HG03097 (cell line): ENCODE data around the gene CAMTA1.
"Not testable (repeated sequence)": the region's sequence is repeated elsewhere in the genome, so short reads cannot be mapped to it uniquely, and the experiment has no call there.

ENCODE experiments used
- ATAC-seq: cut with Tn5 transposase; IDR thresholded peaks from one replicate; pipeline ENCODE4 v1.9.1; 2021; ENCODE audit not compliant: unreplicated experiment, low FRiP score

CAMTA1 gene

DNA sequence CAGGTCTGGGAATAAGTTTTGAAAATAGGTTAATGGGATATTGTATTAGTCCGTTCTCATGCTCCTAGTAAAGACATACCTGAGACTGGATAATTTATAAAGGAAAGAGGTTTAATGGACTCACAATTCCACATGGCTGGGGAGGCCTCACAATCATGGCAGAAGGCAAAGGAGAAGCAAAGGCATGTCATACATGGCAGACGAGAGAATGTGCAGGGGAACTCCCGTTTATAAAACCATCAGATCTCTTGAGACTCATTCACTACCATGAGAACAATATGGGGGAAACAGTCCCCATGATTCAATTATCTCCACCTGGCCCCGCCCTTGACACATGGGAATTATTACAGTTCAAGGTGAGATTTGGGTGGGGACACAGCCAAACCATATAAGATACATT is 60.5 kb downstream of the CAMTA1 start:
- not testable (repeated sequence) for ATAC-seq

DNA sequence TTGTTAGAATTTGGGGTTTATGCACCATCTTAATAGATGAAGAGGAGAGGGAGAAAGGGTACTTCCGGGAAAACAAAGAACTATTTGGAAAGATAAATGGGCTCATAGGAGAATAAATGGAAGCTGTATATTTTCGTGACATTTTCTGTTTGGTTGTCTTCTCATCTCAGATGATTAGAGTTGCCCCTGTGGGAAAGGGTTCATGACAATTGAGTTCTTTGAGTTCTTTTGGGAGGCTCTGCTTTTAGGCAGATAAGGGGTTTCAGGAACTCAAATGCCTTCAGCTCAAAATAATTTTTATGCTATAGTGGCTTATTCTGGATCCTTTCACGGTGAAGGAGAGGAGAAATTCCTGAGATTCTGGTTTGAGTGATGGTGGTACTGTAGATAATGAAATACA is 63.6 kb downstream of the CAMTA1 start:
- ATAC-seq = no peak

DNA sequence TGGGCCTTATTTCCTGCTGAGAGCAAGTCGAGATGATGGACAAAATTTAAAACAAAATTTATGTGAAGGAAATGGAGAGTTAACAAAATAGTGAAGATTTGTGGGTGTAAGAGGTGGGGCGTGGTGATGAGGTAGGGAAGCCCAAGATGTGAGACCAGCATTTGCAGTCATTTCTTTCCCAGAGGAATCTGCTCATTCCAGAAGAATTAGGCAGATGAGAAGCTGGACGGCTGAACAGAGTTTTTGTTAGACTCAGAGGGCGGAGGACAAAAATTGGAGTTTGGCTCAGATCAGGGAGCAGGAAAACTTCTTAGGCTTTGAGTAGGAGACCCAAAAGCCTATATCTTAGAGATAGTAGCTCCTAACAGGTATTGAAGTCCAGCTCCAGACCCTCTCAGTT is 65.3 kb downstream of the CAMTA1 start:
- no peak for ATAC-seq

DNA sequence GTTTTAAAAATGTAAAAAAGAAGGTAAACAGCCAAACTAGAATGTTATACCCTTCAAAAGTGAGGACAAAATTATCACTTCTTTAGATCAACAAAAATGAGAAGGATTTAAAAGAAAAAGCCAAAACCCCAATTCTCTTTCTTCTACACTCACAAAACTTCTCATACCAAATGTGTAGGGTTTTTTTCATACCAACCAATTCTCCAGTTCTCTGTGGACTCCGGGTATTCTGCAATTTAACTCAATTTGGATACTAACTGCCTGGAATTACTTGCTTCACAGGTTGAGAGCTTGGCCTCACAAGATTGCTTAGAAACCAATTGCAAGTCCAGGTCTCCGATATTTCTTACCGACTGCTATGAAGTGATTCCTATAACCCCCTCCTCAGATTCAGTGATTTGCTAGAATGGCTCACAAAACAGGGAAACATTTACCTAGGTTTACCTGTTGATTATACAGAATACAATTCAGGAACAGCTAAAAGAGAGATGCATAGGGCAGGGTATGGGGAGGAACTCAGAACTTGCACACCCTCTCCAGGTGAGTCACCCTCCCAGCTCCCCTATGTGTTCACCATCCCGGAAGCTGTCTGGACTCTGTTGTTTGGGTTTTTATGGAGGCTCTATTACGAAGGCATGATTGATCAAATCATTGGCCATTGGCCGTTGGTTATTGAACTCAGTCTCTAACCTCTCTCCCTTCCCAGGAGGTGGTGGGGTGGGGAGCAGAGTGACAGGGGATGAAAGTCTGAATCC is 67.1 kb downstream of the CAMTA1 start:
- ATAC-seq = no peak

DNA sequence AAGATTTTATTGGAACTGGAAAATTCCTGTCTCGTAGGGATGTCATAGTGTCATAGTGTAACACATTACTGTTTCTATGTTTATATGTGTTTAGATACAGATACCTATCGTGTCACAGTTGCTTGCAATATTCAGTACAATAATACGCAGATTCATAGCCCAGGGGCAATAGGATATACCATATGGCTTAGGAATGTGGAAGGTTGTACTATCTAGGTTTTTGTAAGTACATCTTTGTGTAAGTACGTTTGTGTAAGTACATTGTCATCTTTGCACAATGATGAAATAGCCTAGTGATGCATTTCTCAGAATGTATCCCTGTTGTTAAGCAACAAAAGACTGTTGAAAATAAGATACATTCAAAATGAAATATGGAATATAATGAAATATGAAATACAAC is 68.9 kb downstream of the CAMTA1 start:
- ATAC-seq = no peak

DNA sequence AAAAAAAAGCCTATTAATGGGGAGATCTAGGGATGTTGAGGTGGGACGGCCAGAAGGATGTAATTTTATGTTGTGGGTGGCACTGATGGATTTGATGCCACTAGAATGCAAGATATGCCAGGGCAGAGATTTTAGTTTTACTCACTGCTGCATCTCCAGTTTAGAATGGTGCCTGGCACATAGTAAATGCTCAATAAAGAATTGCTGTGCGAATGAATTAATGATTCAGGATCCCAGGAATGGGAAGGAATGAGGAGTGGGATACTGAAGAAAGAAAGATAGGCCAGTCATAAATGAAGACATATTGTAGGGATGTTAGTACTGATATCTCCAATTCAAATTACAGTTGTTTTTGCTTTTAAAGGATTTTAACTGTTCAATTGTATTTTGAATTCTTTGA is 72.6 kb downstream of the CAMTA1 start:
- ATAC-seq = no peak

DNA sequence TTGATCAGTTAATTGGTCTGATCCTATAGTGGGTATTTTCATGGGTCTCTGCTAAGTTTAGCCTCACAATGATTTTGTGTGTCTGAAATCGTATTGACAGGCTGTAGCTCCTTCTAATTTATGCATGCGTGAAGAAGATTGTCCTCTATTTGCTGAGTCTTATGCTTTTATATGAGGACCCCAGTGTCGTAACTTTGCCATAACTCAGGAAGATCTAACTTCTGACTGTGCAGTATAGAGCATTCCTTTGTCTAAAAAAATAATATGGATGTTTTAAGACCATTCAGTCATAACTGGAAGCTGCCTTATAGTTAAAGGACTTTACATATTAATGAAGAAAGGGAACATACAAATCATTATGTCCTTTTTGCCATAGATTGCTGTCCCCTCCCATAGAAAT is 73.3 kb downstream of the CAMTA1 start:
- no peak for ATAC-seq

DNA sequence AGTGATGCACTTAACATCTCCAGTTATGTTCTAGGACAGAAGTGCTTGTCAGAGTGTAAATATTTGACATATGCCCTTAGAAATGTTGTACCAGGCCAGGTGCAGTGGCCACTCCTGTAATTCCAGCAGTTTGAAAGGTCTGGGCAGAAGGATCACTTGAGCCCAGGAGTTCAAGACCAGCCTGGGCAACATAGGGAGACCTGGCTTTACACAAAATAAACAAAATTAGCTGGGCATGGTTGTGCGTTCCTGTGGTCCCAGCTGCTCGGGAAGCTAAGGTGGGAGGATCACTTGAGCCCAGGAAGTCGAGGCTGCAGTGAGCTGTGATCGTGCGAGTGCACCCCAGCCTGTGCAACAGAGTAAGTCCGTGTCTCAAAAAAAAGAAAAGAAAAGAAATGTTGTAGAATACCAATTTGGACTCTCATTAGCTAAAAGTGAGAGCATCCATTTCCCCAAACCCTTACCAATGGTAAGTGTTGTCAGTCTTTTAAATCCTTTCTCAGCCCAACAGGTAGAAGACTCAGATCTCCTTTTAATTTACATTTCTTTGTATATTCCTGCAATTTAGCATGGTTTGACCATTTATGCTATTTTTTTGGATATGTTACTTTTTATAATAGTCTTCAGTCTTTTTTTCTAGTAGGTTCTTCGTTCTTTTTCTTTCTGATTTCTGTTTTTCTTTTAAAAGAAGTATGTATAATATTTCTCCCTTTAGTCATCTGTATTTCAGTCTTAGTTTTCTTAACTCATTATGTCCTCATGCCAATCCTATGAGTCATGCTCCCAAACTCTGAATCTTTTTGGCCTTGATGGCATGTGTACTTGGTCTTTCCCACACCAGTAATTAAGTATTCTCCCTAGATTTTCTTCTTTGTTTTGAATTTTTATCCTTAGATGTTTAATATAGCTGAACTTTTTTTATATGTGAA is 74.4 kb downstream of the CAMTA1 start:
- no peak for ATAC-seq

DNA sequence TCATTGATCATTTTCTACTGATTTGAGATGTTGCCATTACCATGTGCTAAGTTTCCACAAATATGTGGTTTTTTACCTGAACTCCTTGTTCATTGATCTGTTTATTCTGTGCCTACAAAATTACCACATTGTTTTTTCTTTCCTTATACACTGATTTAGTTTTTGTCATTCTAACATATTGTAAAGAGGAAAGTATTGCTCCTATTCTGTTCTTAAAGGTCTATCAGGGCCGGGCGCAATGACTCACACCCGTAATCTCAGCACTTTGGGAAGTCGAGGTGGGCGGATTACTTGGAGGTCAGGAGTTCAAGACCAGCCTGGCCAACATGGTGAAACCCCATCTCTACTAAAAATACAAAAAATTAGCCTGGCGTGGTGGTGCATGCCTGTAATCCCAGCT is 75.1 kb downstream of the CAMTA1 start:
- ATAC-seq = no peak

DNA sequence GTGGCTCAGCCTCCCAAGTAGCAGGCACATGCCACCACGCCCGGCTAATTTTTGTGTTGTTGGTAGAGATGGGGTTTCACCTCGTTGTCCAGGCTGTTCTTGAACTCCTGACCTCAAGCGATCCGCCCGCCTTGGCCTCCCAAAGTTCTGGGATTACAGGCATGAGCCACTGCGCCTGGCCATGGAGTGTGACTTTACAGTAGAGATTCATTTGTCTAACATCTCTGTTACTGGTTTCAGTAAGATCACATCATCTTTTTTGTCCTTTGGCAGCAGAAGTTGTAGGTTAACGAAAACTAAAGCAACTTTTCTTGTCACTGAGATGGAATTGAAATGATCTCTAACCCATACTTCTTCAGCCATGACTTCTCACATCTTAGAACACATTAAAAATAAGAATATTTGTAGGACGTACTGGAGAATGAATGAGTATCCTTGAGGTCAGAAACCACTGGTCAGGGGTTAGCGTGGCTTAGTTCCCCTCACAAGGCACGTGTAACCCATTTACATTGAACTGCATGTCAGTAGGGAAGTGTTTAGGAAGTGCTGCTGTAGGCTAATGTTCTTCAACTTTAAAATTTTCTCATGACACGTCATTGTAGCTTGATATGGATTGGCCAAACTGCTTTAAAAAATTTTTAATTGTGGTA is 75.9 kb downstream of the CAMTA1 start:
- ATAC-seq = no peak

DNA sequence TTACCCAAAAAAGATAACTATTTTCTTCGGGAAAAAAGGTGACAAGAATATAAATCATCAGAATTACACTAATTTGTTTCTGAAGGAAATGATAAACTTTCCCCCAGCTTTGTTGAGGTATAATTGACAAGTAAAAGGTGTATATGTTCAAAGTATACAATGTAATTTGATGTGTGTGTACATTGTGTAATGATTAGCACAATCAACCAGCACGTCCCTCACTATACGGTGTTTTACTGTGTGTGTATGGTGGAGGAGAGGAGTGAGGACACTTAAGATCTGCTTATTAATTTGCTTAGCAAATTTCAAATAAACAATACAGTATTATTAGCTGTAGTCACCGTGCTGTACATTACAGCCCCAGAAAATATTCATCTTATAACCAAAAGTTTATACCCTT is 77.7 kb downstream of the CAMTA1 start:
- no peak for ATAC-seq

DNA sequence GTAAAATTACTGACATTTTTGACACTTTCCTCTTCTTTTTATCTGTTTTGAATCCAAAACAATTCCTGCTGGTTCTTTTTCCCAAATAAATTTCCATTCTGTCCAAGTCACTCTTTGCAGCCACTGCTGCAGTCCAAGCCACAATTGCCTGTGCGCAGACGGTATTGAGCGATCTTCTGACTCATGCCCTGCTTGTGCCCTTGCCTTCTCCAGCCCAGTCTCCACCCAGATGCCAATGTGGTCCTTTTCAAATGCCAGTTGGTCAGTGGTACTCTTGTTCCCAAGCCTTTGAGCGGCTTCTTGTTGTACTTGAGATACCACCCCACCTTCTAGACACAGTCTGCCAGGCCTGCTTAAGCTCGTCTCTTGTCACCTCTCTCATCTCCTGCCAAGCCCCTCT is 78.9 kb downstream of the CAMTA1 start:
- ATAC-seq = no peak

DNA sequence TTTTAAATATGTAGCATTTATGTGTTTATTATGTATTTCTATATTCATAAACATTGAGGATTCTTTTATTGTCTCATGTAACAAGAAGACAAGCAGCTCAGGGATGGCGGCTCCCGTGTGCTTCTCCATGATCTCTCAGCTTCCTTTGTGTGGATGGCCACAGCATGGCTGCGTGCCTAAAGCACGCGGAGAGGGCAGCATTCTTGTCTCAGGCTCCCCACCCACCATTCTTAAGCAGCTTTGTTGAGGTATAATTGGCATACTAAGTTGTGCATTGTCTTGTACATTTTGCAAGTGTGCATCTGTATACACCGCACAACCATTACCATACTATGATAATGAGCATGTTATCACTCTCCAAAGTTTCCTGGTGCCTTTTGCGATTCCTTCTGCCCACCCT is 81.6 kb downstream of the CAMTA1 start:
- no peak for ATAC-seq

DNA sequence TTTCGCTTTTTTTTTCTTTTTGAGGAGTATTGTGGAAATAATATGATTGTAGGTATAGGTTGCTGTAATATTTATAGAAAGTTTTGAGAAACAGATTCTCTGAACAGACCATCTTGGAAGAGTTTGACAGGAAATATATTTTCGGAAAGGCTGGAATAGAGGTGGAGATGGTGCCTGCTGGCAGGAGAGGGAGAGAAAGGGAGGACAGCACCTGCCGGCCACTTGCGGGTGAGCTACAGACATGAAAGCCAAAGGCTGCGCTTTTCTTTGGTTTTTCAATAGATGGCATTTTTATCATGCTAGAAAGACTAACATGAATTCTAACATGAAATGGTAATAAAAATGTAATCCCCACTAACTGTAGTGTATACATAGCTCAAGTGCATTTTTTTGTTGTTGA is 82.1 kb downstream of the CAMTA1 start:
- ATAC-seq = no peak

DNA sequence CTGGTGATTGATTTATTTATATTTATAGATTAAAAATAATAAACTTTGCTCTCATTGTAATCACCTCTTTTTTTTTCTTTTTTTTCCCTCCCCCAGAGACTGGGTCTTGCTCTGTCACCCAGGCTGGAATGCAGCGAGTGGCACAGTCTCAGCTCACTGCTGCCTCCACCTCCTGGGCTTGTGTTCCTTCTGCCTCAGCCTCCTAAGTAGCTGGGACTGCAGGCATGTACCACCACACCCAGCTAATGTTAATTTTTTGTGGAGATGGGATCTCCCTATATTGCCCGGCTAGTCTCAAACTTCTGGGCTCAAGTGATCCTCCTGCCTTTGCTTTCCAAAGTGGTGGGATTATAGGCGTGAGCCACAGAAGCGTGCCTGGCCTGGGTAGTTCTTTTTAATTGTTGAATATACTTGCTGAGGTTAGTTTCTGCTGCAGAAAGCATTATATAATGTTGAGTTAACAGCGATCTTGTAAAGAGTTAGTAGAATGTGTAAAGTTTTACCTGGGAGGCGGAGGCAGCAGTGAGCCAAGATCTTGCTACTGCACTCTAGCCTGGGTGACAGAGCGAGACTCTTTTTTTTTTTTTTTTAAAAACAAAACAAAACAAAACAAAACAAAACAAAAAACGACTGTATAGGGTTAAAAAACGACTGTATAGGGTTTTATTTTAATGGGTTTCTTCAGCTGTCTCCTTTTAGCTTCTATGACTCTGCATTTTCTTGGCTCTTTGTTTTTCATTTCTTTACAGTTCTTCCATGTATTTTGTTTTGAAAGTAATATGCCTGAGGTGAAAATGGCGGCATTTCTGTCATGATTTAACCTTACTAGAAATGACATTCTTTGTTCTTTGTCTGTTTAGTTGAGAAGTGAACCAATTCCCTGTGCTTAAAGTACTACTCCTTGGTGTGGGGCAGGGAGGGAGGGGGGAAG is 82.7 kb downstream of the CAMTA1 start:
- no peak for ATAC-seq

DNA sequence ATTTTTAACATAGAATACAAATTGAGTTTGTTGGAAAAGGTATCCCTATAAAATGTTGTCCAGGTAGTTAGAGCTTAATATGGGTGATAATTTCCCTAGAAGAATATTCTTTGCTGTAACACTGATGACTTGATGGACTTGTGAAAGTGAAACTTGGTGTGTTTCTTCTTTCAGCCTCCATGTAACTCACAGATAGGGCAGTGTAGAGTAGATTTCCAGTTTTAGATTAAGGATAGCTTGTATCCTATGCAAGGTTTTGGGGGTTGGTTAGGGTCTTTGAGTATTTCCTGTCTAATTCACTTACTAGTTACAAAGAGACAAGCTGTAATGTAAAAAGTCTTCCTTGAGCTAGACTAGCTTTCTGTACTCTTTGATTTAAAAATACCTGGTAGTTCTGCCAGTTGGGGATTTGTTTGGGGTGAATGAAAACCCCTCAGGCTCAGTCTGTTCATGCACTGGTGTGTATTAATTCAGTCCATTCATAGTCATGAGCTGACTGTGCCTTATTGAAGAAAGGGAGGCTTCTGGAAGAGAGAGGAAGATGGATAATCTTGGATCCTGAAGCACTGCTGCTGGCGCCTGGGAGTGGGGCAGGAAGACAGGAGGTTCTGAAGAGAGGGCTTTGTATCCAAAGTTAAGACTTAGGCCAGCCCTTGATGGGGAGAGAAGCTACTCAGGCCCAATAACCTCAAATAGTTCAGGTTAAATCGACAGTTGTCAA is 83.6 kb downstream of the CAMTA1 start:
- ATAC-seq = no peak

DNA sequence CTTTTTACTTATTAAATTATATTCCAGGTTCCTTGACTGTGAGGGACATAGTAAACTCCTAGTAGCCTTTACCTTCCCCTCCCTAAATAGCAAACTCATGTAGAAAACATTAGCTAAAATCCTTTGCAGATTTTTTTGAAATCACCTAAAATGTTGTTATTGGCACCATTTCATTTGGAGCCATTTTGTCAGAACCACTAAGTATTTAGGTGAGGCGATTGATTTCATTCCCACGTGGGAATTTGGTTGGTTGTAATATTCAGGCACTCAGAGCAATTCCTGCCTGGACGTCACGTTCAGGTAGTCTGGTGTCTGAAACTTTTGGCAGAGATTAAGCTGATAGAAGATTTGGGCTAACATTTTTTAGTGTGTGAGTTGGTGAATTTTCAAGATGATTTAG is 84.3 kb downstream of the CAMTA1 start:
- no peak for ATAC-seq

DNA sequence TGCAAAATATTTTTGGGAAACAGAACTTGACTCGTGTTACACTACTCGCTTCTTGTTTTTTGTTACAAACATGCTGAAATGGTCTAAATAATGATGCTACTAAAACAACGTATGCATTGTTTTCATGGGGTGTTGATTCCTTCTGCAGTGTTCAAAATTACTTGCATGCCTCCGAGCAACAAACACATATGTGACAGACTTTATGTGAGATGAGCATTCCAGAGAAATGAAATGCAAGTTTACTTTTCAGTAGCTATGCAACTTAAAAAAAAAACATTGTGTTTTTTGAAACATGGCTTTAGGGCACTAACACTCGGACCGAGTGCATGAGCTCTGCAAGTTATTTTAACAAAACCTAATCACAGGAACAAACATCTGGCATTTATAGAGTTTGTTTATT is 84.8 kb downstream of the CAMTA1 start:
- ATAC-seq = no peak

DNA sequence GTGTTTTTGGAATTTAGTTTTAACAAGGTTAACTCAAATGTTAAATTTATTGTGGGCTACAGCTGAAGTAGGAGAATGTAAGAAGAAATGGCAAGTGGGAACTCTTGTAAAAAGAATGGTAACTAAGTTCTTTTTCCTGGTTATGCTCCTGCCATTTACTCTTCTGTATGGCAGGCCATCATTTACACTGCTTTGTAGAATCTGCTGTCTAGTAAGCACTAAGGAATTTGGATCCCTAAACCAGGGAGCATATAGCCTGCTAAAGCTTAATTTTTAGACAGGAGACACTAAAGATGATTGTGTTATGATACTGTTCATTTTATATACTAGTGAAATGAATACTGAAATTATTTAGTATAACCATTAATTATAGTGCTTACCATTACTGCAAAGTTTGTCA is 85.3 kb downstream of the CAMTA1 start:
- no peak for ATAC-seq
